Activated T-helper 1 cell treated with anti-CD3 and anti-CD28 coated beads, Interleukin-2, amount 50 U/mL, for 16 hours (primary cell): Measurements from ENCODE around the gene THOC7.

Source experiments
- DNase-seq, 2 donors: peaks; one replicate each; pipeline ENCODE4 v3.0.0-alpha.2; 2020; ENCODE audit warnings: low read depth in 1 of 2, low spot score in 1 of 2

The THOC7 gene

GRCh38 chr3:63878394-63879060, 14.9 kb upstream of the THOC7 start:
- no peak for DNase-seq

- DNase-seq, result no peak
These were observed 14.3 kb upstream of the THOC7 start for GRCh38 chr3:63877737-63878393.

DNA sequence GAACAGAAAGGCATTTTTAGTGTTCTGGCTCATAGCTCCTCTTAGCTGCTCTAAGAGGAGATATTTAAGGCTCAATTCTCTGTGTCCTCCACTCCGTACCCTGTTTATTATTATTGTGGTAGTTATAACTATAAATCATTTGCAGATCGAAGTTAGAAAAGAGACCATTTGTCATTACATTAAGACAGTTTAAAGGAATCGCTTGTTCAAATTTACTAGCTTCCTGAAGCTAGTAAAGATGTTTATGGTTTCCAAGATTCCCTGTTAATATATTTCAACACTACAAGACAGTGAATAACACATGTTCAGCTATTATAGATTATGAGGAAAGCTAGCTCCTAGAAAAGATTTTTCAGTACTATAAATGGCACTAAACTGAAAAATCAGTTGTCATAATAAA, 12.7 kb upstream of the THOC7 start:
- DNase-seq, result no peak

DNA sequence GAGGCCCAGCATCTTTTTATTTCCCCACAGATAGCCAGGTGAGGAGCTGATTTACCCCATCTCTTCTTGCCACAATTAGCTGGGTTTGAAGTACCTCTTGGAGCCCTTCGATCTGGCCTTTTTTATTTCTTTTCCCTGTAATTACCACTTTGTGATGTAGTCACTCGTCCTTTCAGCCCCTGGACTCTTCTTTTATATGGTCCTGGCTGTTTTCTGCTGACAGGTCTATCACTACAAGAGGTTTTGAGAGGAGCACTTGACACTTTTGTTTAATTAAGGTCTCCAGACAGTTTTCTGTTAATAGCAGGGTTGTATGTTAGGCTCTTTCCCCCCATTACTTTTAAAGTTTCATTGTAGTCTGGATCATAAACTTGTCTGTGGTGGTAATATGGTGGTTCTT, 11.9 kb upstream of the THOC7 start:
- DNase-seq, result no peak

- no peak for DNase-seq
These were observed 11.2 kb upstream of the THOC7 start for GRCh38 chr3:63874769-63875168.

- no peak for DNase-seq
These were observed 8.7 kb upstream of the THOC7 start for GRCh38 chr3:63872135-63872924.

- no peak for DNase-seq
These were observed 7.0 kb upstream of the THOC7 start for GRCh38 chr3:63870615-63871005.

DNA sequence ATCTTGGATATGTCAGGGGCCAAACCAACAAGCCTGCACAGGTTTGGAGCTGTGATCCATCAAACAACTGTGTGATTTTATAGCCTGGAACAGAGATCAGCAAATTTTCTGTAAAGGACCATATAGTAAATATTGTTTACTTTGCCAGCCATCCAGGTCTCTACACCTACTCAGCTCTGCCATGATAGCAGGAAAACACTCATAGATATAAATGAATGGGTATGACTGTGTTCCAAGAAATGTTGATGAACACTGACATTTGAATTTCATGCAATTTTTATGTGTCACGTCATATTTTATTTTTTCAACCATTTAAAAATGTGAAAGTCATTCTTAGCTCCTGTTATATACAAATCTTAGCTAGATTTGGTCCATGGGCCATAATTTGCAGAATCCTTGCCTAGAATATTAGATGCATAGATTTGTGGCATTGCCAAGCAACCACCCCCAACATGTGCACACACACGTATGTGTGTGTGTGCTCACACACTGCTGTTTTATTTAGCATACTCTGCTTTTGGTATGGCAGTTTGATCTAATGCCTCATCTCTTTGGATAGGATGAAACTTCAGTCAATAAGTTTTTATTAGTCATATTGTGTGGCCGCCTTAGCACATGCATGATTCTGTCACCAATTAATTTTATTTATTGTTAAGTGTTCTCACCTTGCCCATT, 6.5 kb upstream of the THOC7 start:
- no peak for DNase-seq

DNA sequence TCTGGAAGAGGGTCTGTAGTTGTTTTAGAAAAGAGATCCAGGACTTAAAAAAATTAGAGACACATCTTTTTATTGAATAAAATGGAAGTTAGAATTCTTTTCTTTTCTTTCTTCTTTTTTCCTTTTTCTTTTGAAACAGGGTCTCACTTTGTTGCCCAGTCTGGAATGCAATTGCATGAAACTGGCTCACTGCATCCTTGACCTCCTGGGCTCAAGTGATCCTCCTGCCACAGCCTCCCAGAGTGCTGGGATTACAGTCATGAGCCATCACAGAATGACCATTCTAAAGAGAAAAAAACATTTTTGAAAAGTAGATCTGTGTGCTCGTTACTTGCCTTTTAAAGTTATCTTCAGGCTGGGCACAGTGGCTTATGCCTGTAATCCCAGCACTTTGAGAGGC, 3.6 kb upstream of the THOC7 start:
- no peak for DNase-seq

DNA sequence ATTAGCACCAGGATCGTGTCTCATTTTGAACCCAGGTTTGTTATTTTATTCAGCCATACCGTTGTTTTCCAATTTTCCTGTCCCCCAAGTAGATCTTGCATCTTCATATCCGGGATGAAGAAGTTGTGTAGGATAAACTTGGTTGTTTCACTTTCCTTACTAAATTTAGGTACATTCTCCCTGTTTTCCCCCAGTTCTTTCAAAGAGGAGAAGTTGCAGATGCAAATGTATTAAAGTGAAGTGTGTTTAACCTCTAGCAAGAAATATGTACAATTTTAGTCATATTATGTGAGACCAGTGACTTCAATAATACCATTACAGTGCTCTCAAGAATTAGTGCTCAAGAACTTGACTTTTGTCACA, 1.3 kb upstream of the THOC7 start:
- no peak for DNase-seq

- peak; percentile 6 to 25 for DNase-seq
These were observed 681 bp upstream of the THOC7 start for GRCh38 chr3:63864008-63864964.

GRCh38 chr3:63862804-63863149, 828 bp downstream of the THOC7 start:
- DNase-seq, result no peak

GRCh38 chr3:63861306-63861705, 2.3 kb downstream of the THOC7 start:
- DNase-seq, result no peak

DNA sequence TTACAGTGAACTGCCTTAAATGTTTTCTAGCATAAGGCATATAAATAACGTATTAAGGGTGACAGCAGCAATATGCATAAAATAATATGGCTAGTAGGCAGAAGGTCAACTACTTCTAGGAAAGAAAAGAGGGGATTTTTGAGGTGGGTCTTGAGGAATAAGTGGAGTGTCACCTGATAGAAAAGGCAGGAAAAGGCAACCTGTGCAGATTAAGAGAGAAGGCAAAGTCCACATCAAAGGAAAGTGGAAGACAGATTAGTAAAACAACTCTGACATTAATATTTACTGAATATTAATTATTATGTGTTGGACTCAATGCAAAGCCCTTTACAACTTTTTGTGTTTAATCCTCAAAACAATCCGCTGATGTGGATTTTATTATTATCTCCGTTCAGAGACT, 2.8 kb downstream of the THOC7 start:
- DNase-seq, result no peak

DNA sequence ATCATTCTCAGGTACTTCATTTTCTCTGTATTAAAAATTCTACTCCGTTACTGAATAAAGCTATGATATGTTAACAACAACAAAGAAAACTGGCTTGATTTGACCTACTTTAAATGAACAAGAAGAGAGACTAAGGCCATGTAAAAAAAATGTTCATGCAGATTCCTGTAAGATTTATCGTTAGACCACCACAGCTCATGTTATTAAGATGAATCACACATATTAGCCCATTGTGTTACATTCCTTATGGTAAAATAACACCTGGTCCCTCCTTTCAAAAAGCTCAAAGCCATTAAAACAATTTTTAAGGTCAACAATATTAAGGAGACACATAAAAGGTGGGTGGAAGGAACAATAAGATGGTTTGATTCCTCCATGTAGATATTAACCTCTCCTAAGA, 6.3 kb downstream of the THOC7 start:
- DNase-seq, result no peak

DNA sequence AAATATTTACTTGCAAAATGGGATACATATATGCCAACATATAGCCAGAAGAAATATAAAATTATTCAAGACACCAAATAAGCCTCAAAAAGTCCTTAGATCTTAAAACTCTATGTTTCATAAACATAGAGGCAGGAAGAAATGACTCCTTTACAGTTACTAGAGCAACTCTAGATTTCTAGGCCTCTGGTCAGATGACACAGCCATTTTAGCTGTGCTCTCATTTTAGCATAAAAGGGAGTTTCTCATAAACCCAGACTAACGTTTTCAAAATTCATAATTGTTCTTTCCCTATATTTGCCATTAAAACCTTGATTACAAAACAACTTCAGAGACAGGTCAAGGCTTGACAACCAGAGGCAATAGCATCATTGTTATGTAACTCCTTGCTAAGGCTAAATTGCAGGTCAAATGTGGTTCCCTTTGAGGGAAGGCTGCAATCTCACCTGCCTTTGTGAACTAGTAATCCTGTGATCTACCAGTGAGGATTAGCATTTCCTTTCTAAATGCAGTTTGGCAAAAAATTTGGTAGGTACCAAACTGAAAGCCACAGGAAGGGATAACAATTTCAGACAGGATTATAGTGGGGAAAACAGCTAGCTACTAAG, 8.2 kb downstream of the THOC7 start:
- no peak for DNase-seq

DNA sequence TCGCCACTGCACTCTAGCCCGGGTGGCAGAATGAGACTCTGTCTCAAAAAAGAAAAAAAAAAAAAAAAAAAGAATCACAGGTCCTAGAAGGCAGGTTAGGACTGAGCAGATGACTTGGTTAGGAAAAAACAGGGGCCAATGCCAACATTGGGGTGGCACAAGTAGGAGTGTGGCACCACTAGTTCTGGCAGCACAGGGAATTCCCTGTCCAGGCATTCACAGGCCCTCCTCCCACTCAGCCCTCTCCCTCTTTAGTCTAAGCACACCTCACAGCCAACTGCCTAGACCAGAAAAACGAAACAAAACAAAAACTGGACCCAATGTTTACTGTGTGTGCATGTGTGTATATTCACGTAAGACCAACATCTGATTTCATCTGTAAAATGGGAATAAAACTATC, 10.5 kb downstream of the THOC7 start:
- DNase-seq, result no peak

GRCh38 chr3:63851287-63851686, 12.3 kb downstream of the THOC7 start:
- no peak for DNase-seq

DNA sequence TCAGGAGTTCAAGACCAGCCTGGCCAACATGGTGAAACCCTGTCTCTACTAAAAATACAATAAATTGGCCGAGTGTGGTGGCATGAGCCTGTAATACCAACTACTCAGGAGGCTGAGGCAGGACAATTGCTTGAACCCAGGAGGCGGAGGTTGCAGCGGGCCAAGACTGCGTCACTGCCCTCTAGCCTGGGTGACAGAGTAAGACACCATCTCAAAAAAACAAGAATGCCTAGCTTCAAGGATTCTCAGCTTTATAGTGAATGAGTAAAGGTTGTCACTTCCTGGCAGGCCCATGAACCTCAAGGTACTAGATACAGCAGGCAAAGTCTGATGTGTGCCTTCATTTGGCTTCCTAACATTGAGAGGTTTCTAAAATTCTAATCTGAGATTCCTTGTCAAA, 14.4 kb downstream of the THOC7 start:
- no peak for DNase-seq

- DNase-seq, result no peak
These were observed 15.7 kb downstream of the THOC7 start for GRCh38 chr3:63847718-63848450.
